RPMI7951 (cell line): ENCODE results near the gene FCAR. TPM values are rescaled to one million over a fixed set of nuclear protein-coding genes. Genes with fewer than 3 reads are reported as not detected.

Experiments used
- total RNA-seq: library from RNA; depleted of rRNA; stranded (reverse); fragments of >200 nt; shearing (Covaris generic); gene quantifications from 2 replicates; pipeline ENCODE4 v1.2.3, GENCODE V29; 2014; rRNA removed

The FCAR gene
- total RNA-seq, 1 experiment from 2014 or later, result not detected

Other genes with a start within 250 kb of the FCAR start
- gene LILRB1, start 243.8 kb upstream of the FCAR start, total RNA-seq, result not detected in 2 replicates
- not detected in 2 replicates for gene LILRB4, start 211.2 kb upstream of the FCAR start, total RNA-seq
- not detected in 2 replicates for gene KIR3DL3, start 149.8 kb upstream of the FCAR start, total RNA-seq
- gene KIR2DL3, start 135.7 kb upstream of the FCAR start, total RNA-seq, result not detected in 2 replicates
- not detected in 2 replicates for gene KIR2DL1, start 104.4 kb upstream of the FCAR start, total RNA-seq
- gene KIR2DL4, start 70.6 kb upstream of the FCAR start, total RNA-seq, result not detected in 2 replicates
- gene KIR3DL1, start 57.8 kb upstream of the FCAR start, total RNA-seq, result not detected in 2 replicates
- not detected in 2 replicates for gene KIR2DS4, start 41.6 kb upstream of the FCAR start, total RNA-seq
- gene KIR3DL2, start 23.8 kb upstream of the FCAR start, total RNA-seq, result not detected in 2 replicates
- not detected in 2 replicates for gene NCR1, start 31.9 kb downstream of the FCAR start, total RNA-seq
- not detected in 2 replicates for gene NLRP7, start 73.3 kb downstream of the FCAR start, total RNA-seq
- 0.12 and 0.20 TPM in 2 replicates for gene NLRP2, start 92.1 kb downstream of the FCAR start, total RNA-seq
- not detected in 2 replicates for gene GP6, start 164.0 kb downstream of the FCAR start, total RNA-seq
- 5.2 and 7.3 TPM in 2 replicates for gene RDH13, start 188.9 kb downstream of the FCAR start, total RNA-seq
- 8.5 and 12.3 TPM in 2 replicates for gene EPS8L1, start 201.6 kb downstream of the FCAR start, total RNA-seq
- gene PPP1R12C, start 243.4 kb downstream of the FCAR start, total RNA-seq, result 22.3 and 31.0 TPM in 2 replicates